ENCODE data around the gene WDFY2.
A peak's percentile ranks its signal among the peaks of the same experiment; 100 is the strongest.
"Not testable (repeated sequence)": the region's sequence is repeated elsewhere in the genome, so short reads cannot be mapped to it uniquely, and the experiment has no call there.

The WDFY2 gene

GRCh38 chr13:51666839-51667238, 82.6 kb downstream of the WDFY2 start:
- no peak for DNase-seq

GRCh38 chr13:51668580-51669195, 84.4 kb downstream of the WDFY2 start:
- DNase-seq, result no peak

- no peak for DNase-seq
These were observed 88.9 kb downstream of the WDFY2 start for GRCh38 chr13:51673165-51673564.

- no peak for DNase-seq
These were observed 90.0 kb downstream of the WDFY2 start for GRCh38 chr13:51674276-51674675.

- DNase-seq, result no peak
These were observed 91.1 kb downstream of the WDFY2 start for GRCh38 chr13:51675385-51675784.

- no peak for DNase-seq
These were observed 91.6 kb downstream of the WDFY2 start for GRCh38 chr13:51675877-51676276.

GRCh38 chr13:51676739-51677138, 92.5 kb downstream of the WDFY2 start:
- DNase-seq, result no peak

GRCh38 chr13:51678420-51678819, 94.2 kb downstream of the WDFY2 start:
- no peak for DNase-seq

GRCh38 chr13:51679616-51680015, 95.4 kb downstream of the WDFY2 start:
- no peak for DNase-seq

- peak in 2 of 3 donors; percentile 38 to 51 for DNase-seq
These were observed 96.9 kb downstream of the WDFY2 start for GRCh38 chr13:51681037-51681678.

GRCh38 chr13:51682686-51683085, 98.4 kb downstream of the WDFY2 start:
- DNase-seq, result peak in 2 of 3 donors; percentile 20 to 22

GRCh38 chr13:51683597-51683996, 99.3 kb downstream of the WDFY2 start:
- no peak for DNase-seq

- DNase-seq, result no peak
These were observed 99.8 kb downstream of the WDFY2 start for GRCh38 chr13:51684076-51684475.

GRCh38 chr13:51687947-51688714, 103.9 kb downstream of the WDFY2 start:
- DNase-seq, result no peak

- DNase-seq, result no peak
These were observed 104.8 kb downstream of the WDFY2 start for GRCh38 chr13:51688937-51689662.

- DNase-seq, result no peak
These were observed 105.4 kb downstream of the WDFY2 start for GRCh38 chr13:51689663-51689996.

- not testable (repeated sequence) for DNase-seq
These were observed 111.4 kb downstream of the WDFY2 start for GRCh38 chr13:51695677-51696076.

GRCh38 chr13:51697181-51697580, 112.9 kb downstream of the WDFY2 start:
- no peak for DNase-seq

- no peak for DNase-seq
These were observed 113.6 kb downstream of the WDFY2 start for GRCh38 chr13:51697855-51698254.

GRCh38 chr13:51698352-51698751, 114.1 kb downstream of the WDFY2 start:
- no peak for DNase-seq

GRCh38 chr13:51704399-51705313, 120.4 kb downstream of the WDFY2 start:
- DNase-seq, result no peak

- peak in 1 of 3 donors; percentile 36 for DNase-seq
These were observed 123.2 kb downstream of the WDFY2 start for GRCh38 chr13:51707461-51707860.

Measured in suppressor macrophage treated with lipopolysaccharide for 1 hour (primary cell).